HG03575 (cell line): Measurements from ENCODE around the gene CDH13.

ENCODE experiments used
- ATAC-seq: cut with Tn5 transposase; IDR thresholded peaks from one replicate; pipeline ENCODE4 v1.9.1; 2021; ENCODE audit not compliant: unreplicated experiment, insufficient number of reproducible peaks, low FRiP score; ENCODE audit errors: extremely low read depth

Gene CDH13

DNA sequence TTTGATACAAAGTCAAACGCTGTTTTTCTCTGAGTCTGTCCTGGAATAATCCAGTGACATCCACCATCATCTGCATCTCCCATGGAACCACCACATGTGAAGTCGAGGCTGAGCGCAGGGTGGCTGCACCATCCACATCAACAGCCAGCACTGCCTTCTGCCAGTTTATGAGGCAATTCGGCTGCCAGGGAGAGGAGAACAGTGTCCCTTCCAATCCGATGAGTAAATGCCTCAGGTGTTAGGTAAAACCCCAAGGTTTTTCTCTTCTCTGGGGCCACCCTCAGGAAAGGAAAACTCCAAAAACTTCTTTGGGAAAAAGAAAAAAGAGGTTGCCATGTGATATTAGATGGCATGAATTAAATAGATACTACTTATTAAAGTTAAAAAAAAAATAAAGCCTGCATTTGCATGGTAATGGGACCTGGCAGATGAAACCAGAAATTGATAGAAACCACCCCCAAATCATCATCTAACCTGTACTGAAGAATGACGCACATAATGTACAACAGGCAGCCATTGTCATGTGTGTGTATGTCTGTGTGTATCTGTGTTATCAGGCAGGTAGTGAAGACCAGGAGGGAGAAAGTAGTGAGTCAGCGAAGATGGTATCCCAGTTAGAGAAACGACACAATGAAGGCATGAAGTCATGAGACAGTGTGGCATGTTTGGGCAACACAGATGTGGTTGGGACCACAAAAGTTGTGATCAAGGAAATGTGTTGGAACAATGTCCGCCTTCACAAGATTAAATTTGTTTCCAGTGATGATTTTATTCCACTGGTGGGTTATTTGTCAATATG, 478.7 kb downstream of the CDH13 start:
- no peak for ATAC-seq

DNA sequence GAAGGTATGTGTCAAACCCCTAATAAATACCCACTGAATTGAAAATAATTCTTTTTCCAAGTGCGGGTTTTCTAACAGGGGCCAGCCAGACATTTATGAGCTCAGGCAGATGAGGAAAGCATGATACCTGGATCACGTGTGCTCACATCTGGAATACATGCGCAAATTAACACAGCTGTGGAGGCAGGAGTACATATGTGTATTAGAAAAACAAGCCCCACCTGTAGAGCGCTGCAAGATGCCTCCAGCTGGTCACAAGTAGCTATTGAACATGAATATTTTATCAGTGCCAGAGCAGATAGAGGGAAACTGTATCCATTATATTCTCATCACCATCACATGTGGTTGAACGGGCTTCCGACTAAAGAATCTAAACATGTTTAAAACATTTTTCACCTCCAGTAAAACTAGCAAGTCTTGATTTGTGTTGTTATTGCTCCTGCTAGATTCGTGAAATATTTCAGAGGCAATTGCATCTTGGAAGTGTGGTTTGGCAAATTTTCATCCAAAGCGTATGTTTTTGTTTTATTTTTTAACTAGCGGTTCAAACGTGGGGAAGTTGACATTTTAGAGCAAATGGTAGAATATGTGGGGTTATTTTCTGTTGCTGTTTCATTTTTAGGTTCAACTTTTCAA, 482.8 kb downstream of the CDH13 start:
- ATAC-seq = no peak

DNA sequence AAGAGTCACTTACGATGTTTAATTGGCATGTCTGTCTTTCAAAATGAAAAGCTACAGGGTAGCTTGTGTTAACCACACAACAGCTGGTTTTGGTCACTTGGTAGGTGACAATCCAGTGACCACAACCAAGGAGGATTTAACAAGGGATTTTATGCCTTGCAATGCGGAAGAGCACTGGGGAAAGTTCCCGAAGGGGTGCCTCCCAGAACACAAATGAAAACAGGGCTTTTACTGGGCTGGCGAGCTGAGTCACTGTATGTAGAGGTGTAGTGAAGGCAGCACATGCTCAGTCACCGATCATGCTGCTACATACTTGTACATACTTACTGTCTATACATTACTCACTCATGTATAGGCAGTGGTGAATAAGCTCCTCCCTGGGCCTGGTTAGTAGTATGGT, 483.5 kb downstream of the CDH13 start:
- no peak for ATAC-seq

GRCh38 chr16:83113317-83113716, 486.5 kb downstream of the CDH13 start:
- ATAC-seq = no peak

DNA sequence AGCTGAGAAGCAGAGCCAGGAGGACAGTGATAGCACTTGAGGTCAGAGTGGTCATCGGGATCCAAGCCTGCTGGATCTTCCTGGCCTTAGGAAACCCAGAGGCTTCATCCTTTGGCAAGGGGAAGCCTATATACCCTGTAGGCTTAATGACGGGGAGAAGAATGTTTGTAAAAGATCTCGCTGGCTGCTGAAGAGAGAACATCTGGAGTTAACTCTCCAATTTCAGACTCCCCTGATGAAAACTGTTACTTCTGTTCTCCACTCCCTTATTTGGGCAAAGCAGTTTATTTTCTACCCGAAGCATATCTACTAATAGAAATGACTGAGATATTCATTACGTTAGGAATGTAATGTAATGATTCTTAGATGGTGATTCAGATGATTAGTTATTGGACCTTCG, 487.0 kb downstream of the CDH13 start:
- no peak for ATAC-seq

DNA sequence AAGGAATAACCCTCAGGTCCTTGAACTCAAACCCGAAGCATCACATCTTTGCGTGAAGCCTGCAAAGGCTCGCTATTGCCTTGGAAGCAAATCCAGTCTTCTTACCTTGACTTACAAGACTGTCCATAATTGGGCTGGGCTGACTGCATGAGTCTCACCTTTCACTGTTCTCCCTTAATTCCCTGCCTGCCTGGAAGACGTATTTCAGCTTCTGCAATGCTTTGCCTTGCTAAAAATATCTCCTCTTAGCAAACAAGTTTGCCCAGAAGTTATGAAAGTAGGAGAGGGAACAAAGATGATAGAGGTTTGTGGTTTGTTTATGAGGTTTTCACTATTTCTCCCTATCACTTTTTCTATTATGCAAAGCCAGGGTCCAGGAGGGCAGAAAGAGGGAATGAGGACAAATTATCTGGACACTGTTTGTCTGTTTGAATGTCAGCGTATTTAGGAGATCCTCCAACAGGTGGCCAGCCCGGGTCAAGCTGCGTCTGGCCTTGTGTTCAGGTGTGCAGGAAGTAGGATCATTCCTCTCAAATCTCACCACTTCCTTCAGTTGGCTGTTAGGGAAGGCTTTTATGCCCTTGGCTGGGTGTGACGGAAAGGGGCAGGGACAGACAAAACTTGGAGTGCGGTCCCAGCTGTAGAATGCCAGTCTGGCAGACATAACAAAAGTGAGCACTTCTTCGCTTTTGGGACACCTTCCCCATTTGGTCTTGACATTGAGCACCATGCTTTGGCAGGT, 488.9 kb downstream of the CDH13 start:
- ATAC-seq = no peak

DNA sequence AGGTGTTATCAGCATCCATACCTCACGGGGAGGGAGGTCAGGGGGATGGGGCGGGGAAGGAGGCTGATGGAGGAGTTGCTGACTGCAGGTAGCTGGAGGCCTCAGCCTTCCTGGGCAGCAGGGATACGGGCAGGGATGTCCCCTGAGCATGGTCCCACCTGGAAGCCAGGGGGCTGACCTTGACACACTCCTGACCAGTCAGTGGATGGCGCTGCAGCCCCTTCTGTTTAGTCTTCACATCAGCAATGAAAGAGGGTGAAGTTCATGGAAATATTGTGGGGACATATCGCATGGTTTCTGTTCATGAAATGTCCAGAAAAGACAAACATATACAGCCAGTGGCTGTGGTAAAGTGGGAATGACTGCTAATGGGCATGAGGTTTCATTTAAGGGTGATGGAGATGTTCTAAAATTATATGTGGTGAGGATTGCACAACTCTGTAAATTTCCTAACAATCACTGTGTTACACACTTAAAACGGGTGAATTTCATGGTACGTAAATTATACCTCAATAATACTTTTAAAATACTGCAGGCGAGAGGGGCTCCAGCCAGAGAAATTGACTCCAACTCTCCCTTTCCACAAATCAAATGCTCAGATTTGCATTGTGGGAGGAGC, 489.6 kb downstream of the CDH13 start:
- no peak for ATAC-seq

DNA sequence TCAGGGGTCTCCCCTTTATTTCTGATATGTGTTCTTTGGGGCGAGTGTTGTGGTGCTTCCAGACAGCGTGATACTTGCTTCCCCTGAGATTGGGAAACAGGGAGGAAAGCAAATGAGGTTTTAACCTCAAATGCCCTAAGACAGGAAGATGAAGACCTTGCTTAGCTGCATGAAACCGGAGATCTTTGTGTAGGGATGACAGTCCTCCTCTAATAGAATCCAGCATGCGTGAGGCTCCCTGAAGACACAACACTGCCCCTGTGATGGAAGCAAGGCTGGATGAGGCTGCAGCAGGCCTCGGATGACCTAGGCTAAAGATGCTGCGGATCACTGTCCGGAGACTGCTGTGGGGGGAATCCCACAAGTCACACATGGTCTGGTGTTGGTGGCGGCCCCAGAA, 491.0 kb downstream of the CDH13 start:
- ATAC-seq = no peak

DNA sequence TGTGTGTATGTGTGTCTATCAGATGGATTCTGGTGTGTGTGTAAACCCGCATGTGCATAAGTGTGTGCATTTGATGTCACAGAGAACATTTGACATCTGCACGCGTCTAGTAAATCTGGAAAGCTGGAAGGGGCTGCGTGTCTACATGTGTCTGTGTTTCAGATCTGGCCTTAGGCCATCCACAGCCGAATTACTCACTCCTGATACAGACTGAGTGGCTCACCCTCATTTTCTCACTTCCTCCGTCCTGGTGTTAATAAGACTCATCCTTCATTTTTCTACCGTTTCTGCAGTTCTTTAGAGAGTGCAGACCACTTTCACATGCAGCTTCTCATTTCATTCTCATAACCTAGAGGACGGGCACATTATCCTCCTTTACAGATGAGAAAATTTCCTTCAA, 491.6 kb downstream of the CDH13 start:
- ATAC-seq = no peak

DNA sequence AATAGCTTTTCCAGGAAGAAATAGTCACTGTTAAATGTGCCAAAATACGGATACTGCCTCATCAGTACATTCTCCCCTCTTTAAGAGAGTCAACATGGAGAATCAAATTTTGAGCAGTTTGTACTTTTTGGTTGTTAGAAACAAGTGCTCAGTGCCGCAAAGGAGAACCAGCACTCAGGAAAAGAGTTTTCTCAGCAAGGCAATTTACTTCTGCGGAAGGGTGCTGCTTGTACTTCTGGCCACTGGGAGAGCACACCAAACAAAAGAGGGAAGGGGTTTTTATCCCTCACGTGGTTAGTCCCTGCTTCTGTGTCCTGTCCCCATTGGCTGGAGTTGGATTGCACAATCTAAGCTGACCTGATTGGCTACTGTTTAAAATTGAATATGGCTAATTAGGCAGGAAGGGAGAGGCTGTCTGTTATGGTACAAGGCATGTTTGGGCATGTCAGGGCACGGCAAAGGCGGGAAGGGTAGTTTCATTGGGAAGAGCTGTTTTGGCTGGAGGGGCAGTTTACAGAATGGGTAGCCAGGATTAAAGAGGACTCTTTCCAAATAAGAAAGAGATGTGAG, 499.3 kb downstream of the CDH13 start:
- ATAC-seq = no peak

GRCh38 chr16:83128041-83128440, 501.3 kb downstream of the CDH13 start:
- ATAC-seq = no peak

GRCh38 chr16:83130039-83130438, 503.3 kb downstream of the CDH13 start:
- ATAC-seq = no peak

DNA sequence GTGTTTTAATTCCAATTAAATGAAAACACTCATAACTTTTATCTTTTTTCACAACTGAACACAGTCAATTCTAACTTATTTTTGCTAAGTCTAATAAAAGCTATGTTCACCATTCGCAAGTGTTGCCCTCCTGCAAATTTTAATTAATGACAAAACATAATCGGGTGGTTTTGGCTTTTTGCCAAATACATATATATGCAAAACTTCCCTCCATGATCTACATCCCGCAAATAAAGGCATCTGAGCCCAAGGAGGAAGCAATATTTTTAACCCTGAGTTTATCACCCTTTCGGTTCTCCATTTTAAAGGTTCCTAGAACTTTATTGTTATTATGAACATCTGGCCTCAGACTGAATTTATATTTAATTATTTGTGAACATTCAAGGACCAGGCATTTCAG, 507.9 kb downstream of the CDH13 start:
- no peak for ATAC-seq

DNA sequence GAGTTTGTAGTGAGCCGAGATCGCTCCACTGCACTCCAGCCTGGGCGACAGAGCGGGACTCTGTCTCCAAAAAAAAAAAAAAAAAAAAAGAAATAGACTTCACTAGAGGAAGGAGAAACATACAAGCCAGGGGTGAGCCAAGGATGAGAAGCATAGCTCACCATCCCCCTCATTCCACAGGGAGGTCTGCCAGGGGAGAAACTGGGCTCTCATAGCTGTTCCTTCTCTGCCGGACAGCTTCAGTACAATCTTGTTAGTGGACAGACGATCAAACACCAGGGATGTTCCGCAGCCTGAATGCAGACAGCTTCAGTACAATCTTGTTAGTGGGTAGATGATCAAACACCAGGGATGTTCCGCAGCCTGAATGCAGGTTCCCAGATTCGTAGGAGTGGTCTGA, 509.6 kb downstream of the CDH13 start:
- ATAC-seq = no peak

GRCh38 chr16:83136924-83137323, 510.2 kb downstream of the CDH13 start:
- ATAC-seq = no peak

DNA sequence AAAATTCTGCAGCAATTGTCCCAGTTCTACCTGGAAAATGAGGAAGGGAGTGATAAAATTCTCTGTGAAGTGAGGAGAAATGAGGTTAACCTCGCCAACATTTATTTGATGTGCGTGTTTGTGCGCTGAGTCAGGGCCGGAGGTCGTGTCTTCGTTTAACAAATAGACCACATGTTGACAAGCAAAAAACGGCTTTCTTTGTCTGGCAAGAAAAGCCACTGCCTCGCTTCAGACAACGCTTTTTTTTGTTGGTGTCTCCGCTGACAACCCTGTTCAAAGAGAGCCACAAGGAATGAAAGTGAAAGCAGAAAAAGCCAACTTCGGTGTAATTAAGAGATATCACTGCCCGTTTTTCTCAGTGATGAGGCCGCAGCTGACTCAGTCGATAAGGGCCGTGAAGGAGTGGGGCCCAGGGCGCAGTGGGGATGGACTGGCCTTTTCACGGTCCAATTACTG, 510.6 kb downstream of the CDH13 start:
- ATAC-seq = no peak

GRCh38 chr16:83137894-83138293, 511.1 kb downstream of the CDH13 start:
- no peak for ATAC-seq

DNA sequence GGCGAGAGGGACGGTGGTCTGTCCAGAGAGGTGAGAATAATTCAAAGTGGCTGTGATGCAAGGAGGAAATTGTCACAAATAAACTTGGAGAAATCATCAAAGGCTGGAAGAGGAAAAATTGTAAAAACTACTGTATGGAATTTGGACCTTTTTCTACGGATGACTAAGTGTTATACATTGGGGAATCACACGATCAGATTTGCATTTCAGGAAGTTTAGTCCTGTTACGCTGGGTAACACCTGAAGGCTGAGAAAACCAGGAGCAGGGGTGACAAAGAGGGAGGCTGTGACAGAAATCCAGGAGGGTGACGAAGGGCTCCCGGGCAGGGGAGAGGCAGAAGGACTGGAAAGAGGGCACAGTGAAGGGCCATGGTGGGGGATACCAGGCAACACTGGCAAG, 511.7 kb downstream of the CDH13 start:
- no peak for ATAC-seq

- ATAC-seq = no peak
Observed at GRCh38 chr16:83138976-83139690, 512.4 kb downstream of the CDH13 start.
